Common myeloid progenitor, CD34-positive (primary cell): ENCODE data around the gene KANSL3.

Experiments
- CTCF ChIA-PET: fragments of 350-600 bp; sonication (Branson Sonifier 250); formaldehyde crosslinking; loops from one replicate; lab custom pipeline; 2021; ENCODE audit warnings: antibody characterized with exemption; lab: Charles Lee
- POLR2A ChIA-PET: fragments of 350-600 bp; sonication (Branson Sonifier 250); formaldehyde crosslinking; loops from one replicate; lab custom pipeline; 2021; ENCODE audit warnings: antibody characterized with exemption; lab: Charles Lee
- DNase-seq, 3 donors: peaks; one replicate each; pipeline versions ENCODE4 v3.0.0 to v3.0.0-alpha.2; 2013
- H3K27ac ChIP-seq, 2 experiments: 1 replicate in 1 of 2; 2 replicates in 1 of 2; pipeline ENCODE4 v1.7.0; 2013; ENCODE audit warnings: inconsistent platforms in 2 of 2, low read length in 2 of 2, mild to moderate bottlenecking in 2 of 2, low read depth in 1 of 2, moderate library complexity in 1 of 2; ENCODE audit not compliant: severe bottlenecking in 2 of 2, insufficient read depth in 1 of 2, poor library complexity in 1 of 2
- H3K27me3 ChIP-seq, 5 experiments: replicated peaks in 2 of 5; 1 replicate in 3 of 5; 2 replicates in 2 of 5; pipeline versions ENCODE4 v1.6.1 to v1.7.0; 2013; ENCODE audit warnings: low read length in 4 of 5, mild to moderate bottlenecking in 2 of 5, moderate library complexity in 2 of 5, inconsistent platforms in 1 of 5; ENCODE audit not compliant: insufficient read depth in 5 of 5, control insufficient read depth in 4 of 5
- H3K36me3 ChIP-seq, 4 experiments: 1 replicate in 2 of 4; 2 replicates in 2 of 4; pipeline versions ENCODE4 v1.6.1 to v1.7.0; 2013; ENCODE audit warnings: low read length in 3 of 4, control low read depth in 1 of 4, mild to moderate bottlenecking in 1 of 4; ENCODE audit not compliant: control insufficient read depth in 4 of 4, insufficient read depth in 4 of 4
- H3K4me1 ChIP-seq, 4 experiments: 1 replicate in 3 of 4; 2 replicates in 1 of 4; pipeline versions ENCODE4 v1.6.1 to v1.7.1; 2013; ENCODE audit warnings: low read length in 3 of 4, mild to moderate bottlenecking in 3 of 4, control low read depth in 1 of 4, inconsistent platforms in 1 of 4, moderate library complexity in 1 of 4; ENCODE audit not compliant: control insufficient read depth in 4 of 4, insufficient read depth in 4 of 4; ENCODE audit errors: control extremely low read depth in 1 of 4
- H3K4me3 ChIP-seq, 7 experiments: 1 replicate in 4 of 7; 2 replicates in 3 of 7; pipeline versions ENCODE4 v1.5.1 to v1.7.0; 2013; ENCODE audit warnings: mild to moderate bottlenecking in 7 of 7, low read length in 6 of 7, moderate library complexity in 6 of 7, inconsistent platforms in 2 of 7, low read depth in 2 of 7, control low read depth in 1 of 7; ENCODE audit not compliant: insufficient read depth in 4 of 7, control insufficient read depth in 1 of 7; ENCODE audit errors: extremely low read depth in 1 of 7
- H3K9me3 ChIP-seq, 5 experiments: 1 replicate in 4 of 5; 2 replicates in 1 of 5; pipeline versions ENCODE4 v1.6.1 to v1.7.1; 2013; ENCODE audit warnings: low read length in 4 of 5, mild to moderate bottlenecking in 2 of 5, inconsistent platforms in 1 of 5, low read depth in 1 of 5, moderate library complexity in 1 of 5; ENCODE audit not compliant: control insufficient read depth in 4 of 5, insufficient read depth in 2 of 5; ENCODE audit errors: control extremely low read depth in 1 of 5
- WGBS: methylation state at CpG from one replicate; pipeline ENCODE4 v1.1.5; 2013; ENCODE audit not compliant: insufficient coverage; 5-methylcytosine and 5-hydroxymethylcytosine counted together

KANSL3 gene

DNA sequence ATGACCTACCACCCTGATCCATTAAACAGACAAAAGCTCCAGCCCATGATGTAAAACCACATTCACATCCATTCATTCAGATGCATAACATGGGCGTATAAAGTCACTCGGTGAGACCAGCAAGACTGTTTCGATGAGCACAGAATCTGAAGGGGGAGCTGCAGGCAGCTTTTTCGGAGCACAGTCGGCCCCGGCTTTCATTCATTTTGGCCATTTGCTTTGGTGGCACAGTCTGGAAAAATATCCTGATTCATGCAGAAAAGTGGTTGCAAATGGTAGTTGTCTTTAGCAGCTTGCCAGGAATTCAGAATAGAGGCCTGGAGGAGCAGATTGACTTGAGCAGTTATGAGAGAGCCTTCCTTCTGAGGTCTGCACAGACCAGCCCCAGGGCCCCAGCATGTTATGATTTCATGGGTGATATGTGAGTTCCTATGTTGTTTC lies 90.4 kb downstream of the KANSL3 start:
- ChIA-PET POLR2A (interaction anchor here (1.4 to 5.6 kb wide), 2 partner anchors 10 to 19 kb away, joined by 4 to 33 read pairs; partner anchors contain the start of gene ARID5A), CTCF (interaction anchor here (0.8 to 22.8 kb wide), 3 partner anchors 15 to 282 kb away, joined by 3 to 429 read pairs (median 4); partner anchors contain the start of genes ARID5A, CIAO1 and TMEM127)
- Histone ChIP-seq H3K4me3 (no peak overlapping the region), H3K36me3 (peaks cover 4 to 72% (median 53%) of the 10 kb centered on the region in 4 experiments), H3K9me3 (no peaks in the 10 kb centered on the region), H3K4me1 (peaks cover 0 to 13% (median 9%) of the 10 kb centered on the region in 4 experiments), H3K27me3 (no peaks in the 10 kb centered on the region), H3K27ac (no peak overlapping the region)
- 93% methylated on average over 6 of the region's 6 CpGs for WGBS
- DNase-seq = no peak

DNA sequence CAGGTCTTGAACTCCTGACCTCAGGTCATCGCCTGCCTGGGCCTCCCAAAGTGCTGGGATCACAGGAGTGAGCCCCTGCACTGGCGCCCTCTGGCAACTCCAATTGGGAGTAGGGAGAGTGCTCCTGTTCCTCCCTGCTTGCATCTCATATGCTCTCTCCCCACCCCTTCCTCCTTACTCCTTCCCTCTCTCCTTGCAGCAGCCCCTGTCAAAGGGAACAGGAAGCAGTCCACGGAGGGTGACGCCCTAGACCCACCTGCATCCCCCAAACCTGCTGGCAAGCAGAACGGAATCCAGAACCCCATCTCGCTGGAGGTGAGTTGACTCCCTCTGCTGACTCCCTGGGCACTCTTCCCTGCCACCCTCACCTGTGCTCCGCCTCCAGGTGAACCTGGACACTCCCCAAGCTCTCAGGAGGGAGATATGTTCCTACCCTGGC lies 90.9 kb downstream of the KANSL3 start:
- peaks cover 0 to 13% (median 9%) of the 10 kb centered on the region in 4 experiments for H3K4me1 ChIP-seq
- ChIA-PET POLR2A (interaction anchor here (1.4 to 5.6 kb wide), 2 partner anchors 10 to 18 kb away, joined by 4 to 33 read pairs; partner anchors contain the start of gene ARID5A), CTCF (interaction anchor here (0.8 to 22.8 kb wide), 4 partner anchors 8 to 36 kb away, joined by 3 to 429 read pairs (median 4); partner anchors contain the start of gene ARID5A)
- peaks cover 6 to 72% (median 53%) of the 10 kb centered on the region in 4 experiments for H3K36me3 ChIP-seq
- H3K27me3 ChIP-seq = no peaks in the 10 kb centered on the region
- peaks cover 0 to 2% (median 0%) of the 10 kb centered on the region in 5 experiments for H3K9me3 ChIP-seq
- 83% methylated on average over 6 of the region's 7 CpGs for WGBS
- no peak for DNase-seq
- no peak overlapping the region for H3K4me3 ChIP-seq
- no peak overlapping the region for H3K27ac ChIP-seq

DNA sequence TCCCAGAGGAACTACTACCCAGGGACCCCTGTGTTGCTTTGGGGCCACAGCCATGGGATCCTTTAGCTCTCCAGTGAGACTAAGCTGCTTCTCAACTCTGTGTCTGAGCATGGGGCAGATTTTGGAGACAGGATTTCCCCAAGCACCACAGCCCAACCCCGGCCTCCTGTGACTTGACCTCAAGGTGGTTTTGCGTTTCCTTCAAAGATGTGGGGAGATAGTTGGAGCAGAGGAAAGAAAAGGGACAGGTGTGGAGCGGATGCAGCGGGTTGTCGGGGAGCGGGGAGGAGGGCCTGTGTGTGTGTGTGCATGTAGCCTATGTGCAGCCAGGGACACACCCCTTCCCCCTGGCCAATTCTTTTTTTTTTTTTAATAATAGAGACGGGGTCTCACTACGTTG lies 91.3 kb downstream of the KANSL3 start:
- WGBS = 31% methylated on average over 5 of the region's 8 CpGs
- H3K27ac ChIP-seq = no peak overlapping the region
- H3K27me3 ChIP-seq = no peaks in the 10 kb centered on the region
- peak overlapping the region in 1 of 7 experiments; percentile 3 for H3K4me3 ChIP-seq
- POLR2A ChIA-PET = interaction anchor here (5.6 kb wide), 1 partner anchor 9 kb away, joined by 33 read pairs; the partner anchor contains the start of gene ARID5A
- peaks cover 0 to 2% (median 0%) of the 10 kb centered on the region in 5 experiments for H3K9me3 ChIP-seq
- peaks cover 0 to 13% (median 9%) of the 10 kb centered on the region in 4 experiments for H3K4me1 ChIP-seq
- DNase-seq = peak in 2 of 3 donors; percentile 40 to 56
- CTCF ChIA-PET = interaction anchor here (1.0 to 22.8 kb wide), 3 partner anchors 8 to 34 kb away, joined by 3 to 429 read pairs (median 3); partner anchors contain the start of gene ARID5A
- peaks cover 7 to 71% (median 53%) of the 10 kb centered on the region in 4 experiments for H3K36me3 ChIP-seq

DNA sequence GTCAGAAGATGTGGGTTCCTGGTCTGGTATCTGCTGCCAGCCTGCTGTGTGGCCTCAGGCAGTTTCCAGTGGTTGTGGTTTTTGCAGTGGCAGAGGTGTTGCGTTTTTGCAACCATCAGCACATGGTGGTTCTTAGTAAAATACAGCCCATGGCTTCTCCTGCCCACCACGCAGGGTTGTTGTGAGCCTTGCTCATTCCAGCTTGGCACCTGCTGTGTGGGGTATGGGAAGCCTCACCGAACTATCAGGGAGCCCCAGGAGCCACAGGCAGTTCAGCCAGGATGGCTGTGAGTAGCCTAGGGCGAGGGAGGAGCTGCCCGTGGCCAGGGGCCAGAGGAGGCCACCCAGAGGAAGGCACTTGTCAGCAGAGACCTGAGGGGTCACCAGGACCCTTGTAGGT lies 91.8 kb downstream of the KANSL3 start:
- H3K4me1 ChIP-seq = peaks cover 0 to 13% (median 9%) of the 10 kb centered on the region in 4 experiments
- H3K27ac ChIP-seq = no peak overlapping the region
- WGBS = 75% methylated on average over 4 of the region's 5 CpGs
- H3K27me3 ChIP-seq = no peaks in the 10 kb centered on the region
- ChIA-PET CTCF (interaction anchor here (1.0 to 22.8 kb wide), 3 partner anchors 8 to 33 kb away, joined by 3 to 429 read pairs (median 3); partner anchors contain the start of gene ARID5A), POLR2A (interaction anchor here (5.6 kb wide), 1 partner anchor 9 kb away, joined by 33 read pairs; the partner anchor contains the start of gene ARID5A)
- DNase-seq = no peak
- peaks cover 9 to 71% (median 53%) of the 10 kb centered on the region in 4 experiments for H3K36me3 ChIP-seq
- H3K4me3 ChIP-seq = peak overlapping the region in 2 of 7 experiments; percentile 0 to 3
- H3K9me3 ChIP-seq = peaks cover 0 to 2% (median 0%) of the 10 kb centered on the region in 5 experiments
